H9 (cell line): ENCODE measurements around the gene CACNA2D4. TPM values are rescaled to one million over a fixed set of nuclear protein-coding genes. Genes with fewer than 3 reads are reported as not detected.

Experiments used
- DNase-seq: peaks from one replicate; pipeline ENCODE4 v3.0.0-alpha.2; 2017
- H2AFZ ChIP-seq: one replicate; pipeline ENCODE4 v1.6.1; 2013; ENCODE audit warnings: mild to moderate bottlenecking, low read length, control low read depth, moderate library complexity
- H2AK5ac ChIP-seq: 2 replicates; pipeline ENCODE4 v1.6.1; 2013; ENCODE audit warnings: low read length, control low read depth, mixed read lengths; ENCODE audit not compliant: insufficient read length
- H2BK120ac ChIP-seq: one replicate; pipeline ENCODE4 v1.6.1; 2013; ENCODE audit warnings: low read depth, mild to moderate bottlenecking, low read length, control low read depth, inconsistent platforms; ENCODE audit not compliant: poor library complexity, severe bottlenecking
- H2BK12ac ChIP-seq: 2 replicates; pipeline ENCODE4 v1.6.1; 2013; ENCODE audit warnings: low read length, control low read depth, mixed read lengths, low read depth; ENCODE audit not compliant: insufficient read length
- H2BK15ac ChIP-seq: 2 replicates; pipeline ENCODE4 v1.6.1; 2013; ENCODE audit warnings: low read depth, low read length, control low read depth
- H2BK20ac ChIP-seq: one replicate; pipeline ENCODE4 v1.6.1; 2013; ENCODE audit warnings: low read depth, mild to moderate bottlenecking, low read length, control low read depth, inconsistent platforms; ENCODE audit not compliant: poor library complexity, severe bottlenecking
- H2BK5ac ChIP-seq: 2 replicates; pipeline ENCODE4 v1.6.1; 2013; ENCODE audit warnings: low read length, control low read depth, mixed read lengths; ENCODE audit not compliant: insufficient read length
- H3K14ac ChIP-seq: 2 replicates; pipeline ENCODE4 v1.6.1; 2013; ENCODE audit warnings: low read length, control low read depth; ENCODE audit not compliant: insufficient read depth
- H3K18ac ChIP-seq: 2 replicates; pipeline ENCODE4 v1.6.1; 2013; ENCODE audit warnings: low read depth, mild to moderate bottlenecking, mixed read lengths, low read length, control low read depth; ENCODE audit not compliant: insufficient read length
- H3K23ac ChIP-seq: 2 replicates; pipeline ENCODE4 v1.6.1; 2013; ENCODE audit warnings: low read length, control low read depth, mixed read lengths, low read depth; ENCODE audit not compliant: insufficient read length
- H3K23me2 ChIP-seq: 2 replicates; pipeline ENCODE4 v1.6.1; 2013; ENCODE audit warnings: low read depth, mild to moderate bottlenecking, mixed read lengths, low read length, control low read depth; ENCODE audit not compliant: insufficient read length, poor library complexity, severe bottlenecking
- H3K27ac ChIP-seq: 2 replicates; pipeline ENCODE4 v1.5.1; 2013; ENCODE audit warnings: low read length, control low read depth, mixed read lengths, low read depth; ENCODE audit not compliant: insufficient read length
- H3K27me3 ChIP-seq: 2 replicates; pipeline ENCODE4 v1.6.1; 2013; ENCODE audit warnings: low read length, control low read depth, inconsistent platforms; ENCODE audit not compliant: insufficient read depth
- H3K4ac ChIP-seq: 2 replicates; pipeline ENCODE4 v1.6.1; 2013; ENCODE audit warnings: low read depth, mild to moderate bottlenecking, control low read depth, inconsistent platforms, low read length, moderate library complexity
- H3K4me1 ChIP-seq: 2 replicates; pipeline ENCODE4 v1.6.1; 2013; ENCODE audit warnings: low read length, control low read depth, inconsistent platforms; ENCODE audit not compliant: insufficient read depth
- H3K4me2 ChIP-seq: 2 replicates; pipeline ENCODE4 v1.6.1; 2013; ENCODE audit warnings: low read length, control low read depth, mixed read lengths; ENCODE audit not compliant: insufficient read length, insufficient read depth
- H3K56ac ChIP-seq: 2 replicates; pipeline ENCODE4 v1.6.1; 2013; ENCODE audit warnings: low read depth, mild to moderate bottlenecking, mixed read lengths, low read length, control low read depth; ENCODE audit not compliant: insufficient read length
- H3K79me1 ChIP-seq: 2 replicates; pipeline ENCODE4 v1.6.1; 2013; ENCODE audit warnings: low read depth, mild to moderate bottlenecking, moderate library complexity, low read length, control low read depth, inconsistent platforms; ENCODE audit not compliant: insufficient read depth, poor library complexity, severe bottlenecking
- H3K79me2 ChIP-seq: 2 replicates; pipeline ENCODE4 v1.6.1; 2013; ENCODE audit warnings: low read length, control low read depth, inconsistent platforms; ENCODE audit not compliant: insufficient read depth
- H3K9ac ChIP-seq: 2 replicates; pipeline ENCODE4 v1.6.1; 2013; ENCODE audit warnings: low read length, control low read depth, mixed read lengths; ENCODE audit not compliant: insufficient read length; ENCODE audit errors: extremely low read depth
- H3K9me3 ChIP-seq: one replicate; pipeline ENCODE4 v1.6.1; 2013; ENCODE audit warnings: low read depth, low read length, inconsistent platforms; ENCODE audit not compliant: control insufficient read depth
- H3T11ph ChIP-seq: one replicate; pipeline ENCODE4 v1.6.1; 2013; ENCODE audit warnings: mild to moderate bottlenecking, low read length, control low read depth, inconsistent platforms
- H4K20me1 ChIP-seq: one replicate; pipeline ENCODE4 v1.6.1; 2013; ENCODE audit not compliant: control insufficient read depth, insufficient read length, insufficient read depth
- H4K5ac ChIP-seq: 2 replicates; pipeline ENCODE4 v1.6.1; 2013; ENCODE audit warnings: low read depth, mild to moderate bottlenecking, mixed read lengths, low read length, control low read depth; ENCODE audit not compliant: insufficient read length
- H4K8ac ChIP-seq: replicated peaks from 2 replicates; pipeline ENCODE4 v1.6.1; 2013; ENCODE audit warnings: low read length, control low read depth, mixed read lengths, low read depth; ENCODE audit not compliant: insufficient read length
- H4K91ac ChIP-seq: 2 replicates; pipeline ENCODE4 v1.6.1; 2013; ENCODE audit warnings: low read depth, mild to moderate bottlenecking, moderate library complexity, mixed read lengths, low read length, control low read depth; ENCODE audit not compliant: insufficient read length
- H3K27ac Mint-ChIP-seq, 3 experiments: 2 replicates in 2 of 3; 3 replicates in 1 of 3; pipeline ENCODE4 v1.8.0; 2020 to 2021; ENCODE audit warnings: mixed read lengths in 3 of 3, mild to moderate bottlenecking in 1 of 3, moderate library complexity in 1 of 3
- H3K27me3 Mint-ChIP-seq: 2 replicates; pipeline ENCODE4 v1.8.0; 2021; ENCODE audit warnings: low read depth, mild to moderate bottlenecking, moderate library complexity, mixed read lengths
- H3K36me3 Mint-ChIP-seq, 3 experiments: 2 replicates in 2 of 3; 3 replicates in 1 of 3; pipeline ENCODE4 v1.8.0; 2020 to 2021; ENCODE audit warnings: low read depth in 3 of 3, mixed read lengths in 3 of 3; ENCODE audit not compliant: insufficient read depth in 1 of 3
- H3K4me1 Mint-ChIP-seq, 2 experiments: 2 replicates each; pipeline ENCODE4 v1.8.0; 2020; ENCODE audit warnings: mixed read lengths in 2 of 2
- H3K4me3 Mint-ChIP-seq, 2 experiments: 2 replicates in 1 of 2; 3 replicates in 1 of 2; pipeline ENCODE4 v1.8.0; 2020 to 2021; ENCODE audit warnings: mild to moderate bottlenecking in 2 of 2, mixed read lengths in 2 of 2, moderate library complexity in 1 of 2
- H3K9me3 Mint-ChIP-seq, 2 experiments: 2 replicates in 1 of 2; 3 replicates in 1 of 2; pipeline ENCODE4 v1.8.0; 2020; ENCODE audit warnings: mild to moderate bottlenecking in 2 of 2, mixed read lengths in 2 of 2, moderate library complexity in 1 of 2
- WGBS: extraction: QIAGEN DNeasy Blood & Tissue Kit; methylation state at CpG from one replicate; pipeline ENCODE4 v1.1.7; 2013; ENCODE audit warnings: missing lambda C conversion rate, low lambda C conversion rate, mixed read lengths; ENCODE audit not compliant: insufficient read length; ENCODE audit errors: extremely low coverage; 5-methylcytosine and 5-hydroxymethylcytosine counted together
- total RNA-seq: library from RNA; stranded (reverse); gene quantifications from 2 replicates; pipeline ENCODE4 v1.2.1, GENCODE V29; 2021
- TF ChIP-seq, protein P1 (sequence below): fragments of 200-600 bp; sonication (generic); conservative IDR thresholded peaks from 3 replicates; pipeline ENCODE4 v1.8.0; 2021; ENCODE audit warnings: antibody characterized with exemption, mild to moderate bottlenecking

The CACNA2D4 gene
- total RNA-seq, 1 experiment from 2014 or later = 0.79 TPM

DNA sequence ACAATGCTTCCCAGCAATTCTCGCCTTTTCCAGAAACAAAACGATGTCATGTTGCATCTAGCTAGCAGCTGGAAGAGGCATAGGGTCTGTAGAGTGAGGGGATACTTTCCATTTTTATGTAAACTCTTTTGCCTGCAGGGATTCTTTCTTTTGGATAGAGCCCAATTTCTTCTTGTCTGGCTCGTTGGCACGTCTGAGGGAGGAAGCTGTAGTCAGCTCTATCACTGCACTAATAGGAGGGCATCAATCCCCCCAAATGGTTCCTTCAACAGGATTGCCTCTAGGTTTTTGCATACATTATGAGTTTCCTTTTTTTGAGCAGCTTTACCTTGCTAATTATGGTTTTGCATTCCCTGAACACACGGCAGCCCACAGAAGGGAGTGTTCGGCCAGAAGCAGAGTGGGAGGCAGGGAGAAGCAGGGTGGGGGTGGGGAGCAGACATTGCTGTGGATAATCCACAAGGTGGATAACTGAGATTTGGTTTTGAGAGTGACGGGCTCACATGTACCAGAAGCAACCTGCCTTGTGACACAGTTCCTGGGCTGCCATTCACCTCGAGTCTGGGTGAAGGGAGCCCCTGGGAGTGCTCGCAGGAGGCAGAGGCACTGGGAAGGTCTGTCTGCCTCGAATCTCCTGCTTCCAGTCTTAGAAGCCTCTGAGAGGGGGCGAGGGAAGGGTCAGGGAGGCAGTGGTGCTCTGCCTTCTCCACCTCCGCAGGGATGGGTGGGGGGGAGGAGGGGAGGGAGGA, 73.6 kb downstream of the CACNA2D4 start:
- H3K27ac Mint-ChIP-seq = no peak overlapping the region
- Histone ChIP-seq H3K9me3 (no peaks in the 10 kb centered on the region), H2AFZ (no peak overlapping the region), H4K91ac (no peak overlapping the region), H3K27ac (no peak overlapping the region), H3K23me2 (no peaks in the 10 kb centered on the region), H3K79me1 (no peaks in the 10 kb centered on the region), H3K9ac (no peak overlapping the region), H4K5ac (no peak overlapping the region), H3K79me2 (no peaks in the 10 kb centered on the region), H2BK15ac (no peak overlapping the region), H2BK12ac (no peak overlapping the region), H3K27me3 (no peaks in the 10 kb centered on the region), H3K23ac (no peak overlapping the region), H3K4me1 (peaks cover 9% of the 10 kb centered on the region; the same call in 1 of the 2 replicates), H4K20me1 (no peaks in the 10 kb centered on the region), H3T11ph (no peak overlapping the region), H3K56ac (no peak overlapping the region), H3K18ac (no peak overlapping the region), H2BK120ac (no peak overlapping the region), H4K8ac (no peak overlapping the region), H2BK5ac (no peak overlapping the region), H2BK20ac (no peak overlapping the region), H3K14ac (no peak overlapping the region; the same call in 1 of the 2 replicates), H3K4me2 (no peak overlapping the region), H2AK5ac (no peak overlapping the region), H3K4ac (no peak overlapping the region)
- TF ChIP-seq, protein P1, sequence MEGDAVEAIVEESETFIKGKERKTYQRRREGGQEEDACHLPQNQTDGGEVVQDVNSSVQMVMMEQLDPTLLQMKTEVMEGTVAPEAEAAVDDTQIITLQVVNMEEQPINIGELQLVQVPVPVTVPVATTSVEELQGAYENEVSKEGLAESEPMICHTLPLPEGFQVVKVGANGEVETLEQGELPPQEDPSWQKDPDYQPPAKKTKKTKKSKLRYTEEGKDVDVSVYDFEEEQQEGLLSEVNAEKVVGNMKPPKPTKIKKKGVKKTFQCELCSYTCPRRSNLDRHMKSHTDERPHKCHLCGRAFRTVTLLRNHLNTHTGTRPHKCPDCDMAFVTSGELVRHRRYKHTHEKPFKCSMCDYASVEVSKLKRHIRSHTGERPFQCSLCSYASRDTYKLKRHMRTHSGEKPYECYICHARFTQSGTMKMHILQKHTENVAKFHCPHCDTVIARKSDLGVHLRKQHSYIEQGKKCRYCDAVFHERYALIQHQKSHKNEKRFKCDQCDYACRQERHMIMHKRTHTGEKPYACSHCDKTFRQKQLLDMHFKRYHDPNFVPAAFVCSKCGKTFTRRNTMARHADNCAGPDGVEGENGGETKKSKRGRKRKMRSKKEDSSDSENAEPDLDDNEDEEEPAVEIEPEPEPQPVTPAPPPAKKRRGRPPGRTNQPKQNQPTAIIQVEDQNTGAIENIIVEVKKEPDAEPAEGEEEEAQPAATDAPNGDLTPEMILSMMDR = no peak
- H3K4me1 Mint-ChIP-seq = peaks cover 23 to 57% of the 10 kb centered on the region in 2 experiments
- peak; percentile 16 for DNase-seq
- H3K36me3 Mint-ChIP-seq = no peaks in the 10 kb centered on the region
- no CpG with 5 or more reads among the region's 12 CpGs for WGBS
- H3K4me3 Mint-ChIP-seq = peak overlapping the region in 1 of 2 experiments; percentile 37; a peak in 2 of 5 replicates
- H3K27me3 Mint-ChIP-seq = peaks cover 11% of the 10 kb centered on the region
- no peaks in the 10 kb centered on the region for H3K9me3 Mint-ChIP-seq
